ENCODE results near the gene MEIS2.

MEIS2 gene

GRCh38 chr15:37002041-37002672, 98.2 kb downstream of the MEIS2 start:
- H3K27ac ChIP-seq (ENCODE audit: low read depth, low read length, poor library complexity, severe bottlenecking): no peak overlapping the region
- peaks cover 3% of the 10 kb centered on the region for H3K4me1 ChIP-seq (ENCODE audit: insufficient read depth, low read length, severe bottlenecking)
- no peaks in the 10 kb centered on the region for H4K20me1 ChIP-seq (ENCODE audit: insufficient read depth, low read length)
- H3K9me2 ChIP-seq (ENCODE audit: low read depth, low read length): no peaks in the 10 kb centered on the region
- no peak overlapping the region for H2AFZ ChIP-seq (ENCODE audit: low read length)
- no peak overlapping the region for H3K4me3 ChIP-seq (ENCODE audit: low read depth, low read length, poor library complexity, severe bottlenecking)
- no peaks in the 10 kb centered on the region for H3K9me3 ChIP-seq (ENCODE audit: low read length)
- no peaks in the 10 kb centered on the region for H3F3A ChIP-seq (ENCODE audit: insufficient read depth, low read length)
- no peaks in the 10 kb centered on the region for H3K27me3 ChIP-seq (ENCODE audit: insufficient read depth, low read length)
- H3K79me2 ChIP-seq (ENCODE audit: insufficient read depth, low read length): no peaks in the 10 kb centered on the region
- H3K9ac ChIP-seq (ENCODE audit: low read length): no peak overlapping the region
- H3K4me2 ChIP-seq (ENCODE audit: low read length): no peak overlapping the region
- TF ChIP-seq EZH2 (IDR thresholded peaks at IDR 0.05; ENCODE audit: borderline replicate concordance, low read length) (no peak), CTCF (IDR thresholded peaks at IDR 0.05; ENCODE audit: low read length) (no peak)
- peaks cover 51% of the 10 kb centered on the region for H3K36me3 ChIP-seq (ENCODE audit: insufficient read depth, low read length)

- Histone ChIP-seq H3F3A (ENCODE audit: insufficient read depth, low read length) (no peaks in the 10 kb centered on the region), H2AFZ (ENCODE audit: low read length) (no peak overlapping the region), H3K79me2 (ENCODE audit: insufficient read depth, low read length) (no peaks in the 10 kb centered on the region), H3K36me3 (ENCODE audit: insufficient read depth, low read length) (peaks cover 49% of the 10 kb centered on the region), H3K9me2 (ENCODE audit: low read depth, low read length) (no peaks in the 10 kb centered on the region), H3K9me3 (ENCODE audit: low read length) (no peaks in the 10 kb centered on the region), H3K4me1 (ENCODE audit: insufficient read depth, low read length, severe bottlenecking) (no peaks in the 10 kb centered on the region), H3K9ac (ENCODE audit: low read length) (no peak overlapping the region), H3K4me3 (ENCODE audit: low read depth, low read length, poor library complexity, severe bottlenecking) (no peak overlapping the region), H3K27me3 (ENCODE audit: insufficient read depth, low read length) (no peaks in the 10 kb centered on the region), H3K27ac (ENCODE audit: low read depth, low read length, poor library complexity, severe bottlenecking) (no peak overlapping the region), H3K4me2 (ENCODE audit: low read length) (no peak overlapping the region), H4K20me1 (ENCODE audit: insufficient read depth, low read length) (no peaks in the 10 kb centered on the region)
- TF ChIP-seq EZH2 (IDR thresholded peaks at IDR 0.05; ENCODE audit: borderline replicate concordance, low read length): no peak
- no peak for TF ChIP-seq CTCF (IDR thresholded peaks at IDR 0.05; ENCODE audit: low read length)
Measured at GRCh38 chr15:37001417-37001816, 98.9 kb downstream of the MEIS2 start.

GRCh38 chr15:36999778-37000177, 100.6 kb downstream of the MEIS2 start:
- Histone ChIP-seq H3K27ac (ENCODE audit: low read depth, low read length, poor library complexity, severe bottlenecking) (no peak overlapping the region), H3K4me3 (ENCODE audit: low read depth, low read length, poor library complexity, severe bottlenecking) (no peak overlapping the region), H3K27me3 (ENCODE audit: insufficient read depth, low read length) (no peaks in the 10 kb centered on the region), H3K79me2 (ENCODE audit: insufficient read depth, low read length) (no peaks in the 10 kb centered on the region), H3K4me1 (ENCODE audit: insufficient read depth, low read length, severe bottlenecking) (no peaks in the 10 kb centered on the region), H3K9me2 (ENCODE audit: low read depth, low read length) (no peaks in the 10 kb centered on the region), H2AFZ (ENCODE audit: low read length) (no peak overlapping the region), H3K36me3 (ENCODE audit: insufficient read depth, low read length) (peaks cover 38% of the 10 kb centered on the region), H4K20me1 (ENCODE audit: insufficient read depth, low read length) (no peaks in the 10 kb centered on the region), H3K9ac (ENCODE audit: low read length) (no peak overlapping the region), H3K9me3 (ENCODE audit: low read length) (no peaks in the 10 kb centered on the region), H3F3A (ENCODE audit: insufficient read depth, low read length) (no peaks in the 10 kb centered on the region), H3K4me2 (ENCODE audit: low read length) (no peak overlapping the region)
- no peak for TF ChIP-seq CTCF (IDR thresholded peaks at IDR 0.05; ENCODE audit: low read length)
- no peak for TF ChIP-seq EZH2 (IDR thresholded peaks at IDR 0.05; ENCODE audit: borderline replicate concordance, low read length)

Measured in OCI-LY1 (cell line).